Skeletal muscle satellite cell (primary cell): ENCODE data around the gene ZNF862.

Experiments used
- H3K27me3 ChIP-seq: 2 replicates; pipeline ENCODE4 v1.7.0; 2013; ENCODE audit warnings: low read length; ENCODE audit not compliant: control insufficient read depth, insufficient read depth
- H3K36me3 ChIP-seq: 2 replicates; pipeline ENCODE4 v1.7.0; 2013; ENCODE audit warnings: mild to moderate bottlenecking, control low read depth, low read length; ENCODE audit not compliant: insufficient read depth
- H3K4me1 ChIP-seq: 2 replicates; pipeline ENCODE4 v1.7.0; 2013; ENCODE audit warnings: low read length; ENCODE audit not compliant: control insufficient read depth, insufficient read depth
- H3K4me2 ChIP-seq: 2 replicates; pipeline ENCODE4 v1.7.0; 2013; ENCODE audit warnings: mild to moderate bottlenecking, low read length
- H3K4me3 ChIP-seq: 2 replicates; pipeline ENCODE4 v1.7.0; 2013; ENCODE audit warnings: low read length
- H3K9ac ChIP-seq: 2 replicates; pipeline ENCODE4 v1.7.0; 2013; ENCODE audit warnings: mild to moderate bottlenecking, low read depth, low read length, moderate library complexity
- H3K9me3 ChIP-seq: replicated peaks from 2 replicates; pipeline ENCODE4 v1.7.0; 2013; ENCODE audit warnings: mild to moderate bottlenecking, control low read depth, low read length

ZNF862 gene

GRCh38 chr7:149879766-149880637 is 41.8 kb downstream of the ZNF862 start:
- Histone ChIP-seq H3K9ac (no peak overlapping the region), H3K36me3 (no peaks in the 10 kb centered on the region), H3K4me1 (no peaks in the 10 kb centered on the region)

DNA sequence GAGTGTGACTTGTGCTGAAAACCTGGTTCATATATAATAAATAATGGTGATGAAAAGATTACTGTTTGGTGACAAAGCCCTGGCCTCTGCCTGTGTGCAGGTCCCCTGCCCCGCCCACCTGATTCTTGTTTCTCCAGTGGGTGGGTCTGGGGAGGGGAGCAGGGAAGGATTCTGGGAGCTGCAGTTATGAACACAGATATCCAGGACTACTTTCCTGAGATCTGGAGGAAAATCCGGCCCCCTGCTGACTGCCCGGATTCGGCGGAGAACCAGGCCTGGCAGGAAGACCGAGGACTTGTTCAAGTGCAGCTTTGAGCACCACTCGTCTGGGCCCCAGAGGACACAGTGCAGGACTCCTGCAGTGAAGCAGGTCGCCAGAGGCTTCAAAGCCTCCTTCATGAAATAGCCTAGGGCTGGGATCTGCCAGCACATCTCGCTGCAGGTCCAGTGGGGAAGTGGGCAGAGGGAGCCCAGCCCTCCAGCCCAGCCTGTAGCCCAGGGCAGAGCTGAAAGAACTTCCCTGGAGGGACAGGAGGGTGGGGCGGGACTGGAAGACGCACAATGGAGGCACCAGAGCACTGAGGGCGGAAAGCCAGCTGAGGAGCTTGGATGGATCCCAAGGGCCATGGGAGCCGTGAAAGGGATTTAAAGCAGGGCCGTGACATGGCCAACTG is 42.6 kb downstream of the ZNF862 start:
- H3K4me3 ChIP-seq: no peak overlapping the region
- H3K9ac ChIP-seq: no peak overlapping the region
- H3K27me3 ChIP-seq: no peaks in the 10 kb centered on the region
- H3K4me2 ChIP-seq: no peak overlapping the region
- H3K9me3 ChIP-seq: no peaks in the 10 kb centered on the region
- no peaks in the 10 kb centered on the region for H3K4me1 ChIP-seq
- no peaks in the 10 kb centered on the region for H3K36me3 ChIP-seq

More at GRCh38 chr7:149879766-149880637, 41.8 kb downstream of the ZNF862 start:
- Histone ChIP-seq H3K9me3 (no peaks in the 10 kb centered on the region), H3K4me3 (no peak overlapping the region), H3K4me2 (no peak overlapping the region), H3K27me3 (no peaks in the 10 kb centered on the region)

DNA sequence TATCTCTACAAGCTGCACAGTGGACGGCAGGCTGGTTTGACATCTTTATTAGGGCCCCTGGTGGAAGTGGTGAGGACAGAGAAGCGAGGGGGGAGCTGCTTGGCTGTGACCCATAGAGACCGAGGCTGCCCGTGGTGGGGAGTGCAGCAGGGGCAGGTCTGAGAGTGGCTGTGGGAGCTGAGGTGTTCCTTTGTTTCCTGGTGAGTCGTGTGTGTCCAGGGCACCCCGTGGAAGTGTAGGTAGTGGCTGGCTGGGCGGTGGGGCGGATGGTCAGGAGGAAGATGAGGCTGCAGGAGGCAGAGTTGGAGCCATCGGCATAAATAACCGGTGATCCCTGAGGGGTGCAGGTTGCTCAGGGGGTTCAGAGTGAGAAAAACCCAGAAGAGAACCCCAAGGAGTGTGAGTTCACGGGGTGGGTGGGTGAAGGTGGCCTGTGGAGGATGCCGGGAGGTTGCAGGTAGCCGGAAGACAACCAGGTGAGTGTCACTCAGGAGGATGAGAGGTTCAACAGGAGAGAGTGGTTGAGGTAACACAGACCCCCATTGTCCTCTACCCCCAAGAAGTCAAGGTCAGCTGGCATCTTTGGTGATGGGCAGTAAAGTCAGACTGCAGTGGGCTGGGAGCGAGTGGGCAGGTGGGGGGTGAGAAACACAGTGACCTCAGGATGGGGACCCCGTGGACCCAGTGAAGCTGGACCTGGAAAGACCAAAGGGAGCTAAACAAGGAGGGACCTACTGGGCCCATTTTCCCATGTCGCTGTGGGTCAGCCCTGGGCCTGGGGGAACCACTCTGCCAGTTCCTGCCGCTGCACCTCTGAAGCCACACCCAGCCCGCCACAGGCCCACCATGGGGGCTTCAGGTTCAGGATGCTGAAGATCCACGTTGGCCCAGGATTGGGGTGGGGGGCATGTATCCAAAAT is 43.4 kb downstream of the ZNF862 start:
- no peaks in the 10 kb centered on the region for H3K9me3 ChIP-seq
- no peak overlapping the region for H3K9ac ChIP-seq
- H3K36me3 ChIP-seq: no peaks in the 10 kb centered on the region
- no peaks in the 10 kb centered on the region for H3K4me1 ChIP-seq
- H3K27me3 ChIP-seq: no peaks in the 10 kb centered on the region
- H3K4me2 ChIP-seq: no peak overlapping the region
- H3K4me3 ChIP-seq: no peak overlapping the region

- Histone ChIP-seq H3K4me3 (no peak overlapping the region), H3K9me3 (no peaks in the 10 kb centered on the region), H3K4me2 (no peak overlapping the region), H3K27me3 (no peaks in the 10 kb centered on the region), H3K4me1 (no peaks in the 10 kb centered on the region), H3K36me3 (no peaks in the 10 kb centered on the region), H3K9ac (no peak overlapping the region)
Observed at GRCh38 chr7:149882248-149883047, 44.3 kb downstream of the ZNF862 start.

- Histone ChIP-seq H3K27me3 (no peaks in the 10 kb centered on the region), H3K4me1 (no peaks in the 10 kb centered on the region), H3K4me2 (no peak overlapping the region), H3K9me3 (no peaks in the 10 kb centered on the region), H3K4me3 (no peak overlapping the region), H3K9ac (no peak overlapping the region), H3K36me3 (no peaks in the 10 kb centered on the region)
Observed at GRCh38 chr7:149883048-149883438, 44.9 kb downstream of the ZNF862 start.

GRCh38 chr7:149883452-149883861 is 45.3 kb downstream of the ZNF862 start:
- no peak overlapping the region for H3K9ac ChIP-seq
- H3K9me3 ChIP-seq: no peaks in the 10 kb centered on the region
- H3K36me3 ChIP-seq: no peaks in the 10 kb centered on the region
- H3K4me3 ChIP-seq: no peak overlapping the region
- no peaks in the 10 kb centered on the region for H3K4me1 ChIP-seq
- H3K4me2 ChIP-seq: no peak overlapping the region
- no peaks in the 10 kb centered on the region for H3K27me3 ChIP-seq

GRCh38 chr7:149884016-149884415 is 45.8 kb downstream of the ZNF862 start:
- no peaks in the 10 kb centered on the region for H3K36me3 ChIP-seq
- no peaks in the 10 kb centered on the region for H3K27me3 ChIP-seq
- no peak overlapping the region for H3K4me2 ChIP-seq
- H3K9me3 ChIP-seq: no peaks in the 10 kb centered on the region
- H3K4me3 ChIP-seq: no peak overlapping the region
- H3K9ac ChIP-seq: no peak overlapping the region
- H3K4me1 ChIP-seq: no peaks in the 10 kb centered on the region

DNA sequence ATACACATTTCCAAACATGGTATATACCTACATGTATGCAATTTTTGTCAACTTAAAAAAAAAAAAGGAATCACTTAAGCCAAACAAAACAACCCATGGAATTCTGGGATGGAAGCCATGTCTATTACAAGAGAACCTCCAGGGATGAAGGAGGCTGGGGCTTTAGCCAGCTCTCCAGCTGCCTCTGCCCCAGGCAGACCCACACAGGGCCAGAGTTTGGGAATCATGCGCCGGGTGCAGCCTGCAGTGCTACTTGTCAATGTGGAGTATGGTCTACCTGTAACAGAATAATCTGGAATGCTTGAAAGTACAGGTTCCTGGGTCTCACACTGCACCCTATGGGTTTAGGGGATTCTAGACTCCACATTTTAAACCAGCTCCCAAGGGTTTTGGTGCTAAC is 46.4 kb downstream of the ZNF862 start:
- Histone ChIP-seq H3K9me3 (no peaks in the 10 kb centered on the region), H3K4me3 (no peak overlapping the region), H3K36me3 (no peaks in the 10 kb centered on the region), H3K4me1 (no peaks in the 10 kb centered on the region), H3K4me2 (no peak overlapping the region), H3K9ac (no peak overlapping the region), H3K27me3 (no peaks in the 10 kb centered on the region)

GRCh38 chr7:149885191-149886017 is 47.2 kb downstream of the ZNF862 start:
- no peak overlapping the region for H3K4me2 ChIP-seq
- H3K4me3 ChIP-seq: no peak overlapping the region
- no peaks in the 10 kb centered on the region for H3K9me3 ChIP-seq
- no peak overlapping the region for H3K9ac ChIP-seq
- H3K4me1 ChIP-seq: no peaks in the 10 kb centered on the region
- H3K36me3 ChIP-seq: no peaks in the 10 kb centered on the region
- H3K27me3 ChIP-seq: no peaks in the 10 kb centered on the region

- no peaks in the 10 kb centered on the region for H3K9me3 ChIP-seq
- no peaks in the 10 kb centered on the region for H3K36me3 ChIP-seq
- H3K4me3 ChIP-seq: no peak overlapping the region
- no peak overlapping the region for H3K9ac ChIP-seq
- H3K27me3 ChIP-seq: no peaks in the 10 kb centered on the region
- no peak overlapping the region for H3K4me2 ChIP-seq
- no peaks in the 10 kb centered on the region for H3K4me1 ChIP-seq
Observed at GRCh38 chr7:149886018-149886415, 47.8 kb downstream of the ZNF862 start.
